AG08395 (cell line): ENCODE results near the gene PRRT2.
"Not testable (repeated sequence)": the region's sequence is repeated elsewhere in the genome, so short reads cannot be mapped to it uniquely, and the experiment has no call there.

ENCODE experiments used
- DNase-seq: peaks from one replicate; pipeline ENCODE4 v3.0.0; 2012; ENCODE audit warnings: mixed read lengths, low spot score

Gene PRRT2

GRCh38 chr16:29790949-29791844 lies 20.8 kb upstream of the PRRT2 start:
- no peak for DNase-seq

- DNase-seq = no peak
These were observed 19.9 kb upstream of the PRRT2 start for GRCh38 chr16:29791845-29792807.

GRCh38 chr16:29793153-29793552 lies 18.8 kb upstream of the PRRT2 start:
- not testable (repeated sequence) for DNase-seq

GRCh38 chr16:29794231-29794710 lies 17.7 kb upstream of the PRRT2 start:
- DNase-seq = no peak

DNA sequence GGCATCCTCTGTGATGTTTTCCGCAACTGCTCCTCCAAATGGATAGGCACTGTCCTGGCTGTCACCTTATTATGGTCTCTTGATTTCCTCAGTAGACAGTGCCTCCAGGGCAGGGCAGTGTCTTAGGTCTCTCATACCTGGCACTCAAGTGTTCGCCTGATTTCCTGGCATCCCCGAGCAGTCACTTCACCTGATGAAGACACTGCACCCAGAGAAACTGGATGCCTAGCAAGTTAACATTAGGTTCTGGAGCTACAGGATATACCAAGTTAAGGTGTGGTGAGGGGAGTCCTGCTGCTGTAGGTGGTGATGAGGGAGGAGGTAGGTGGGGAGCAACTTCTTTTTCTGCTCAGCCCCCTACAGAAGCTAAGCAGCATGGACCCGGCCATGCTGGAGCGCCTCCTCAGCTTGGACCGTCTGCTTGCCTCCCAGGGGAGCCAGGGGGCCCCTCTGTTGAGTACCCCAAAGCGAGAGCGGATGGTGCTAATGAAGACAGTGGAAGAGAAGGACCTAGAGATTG lies 9.5 kb upstream of the PRRT2 start:
- no peak for DNase-seq

GRCh38 chr16:29804020-29804419 lies 8.0 kb upstream of the PRRT2 start:
- DNase-seq = no peak

GRCh38 chr16:29804455-29805231 lies 7.3 kb upstream of the PRRT2 start:
- peak; percentile 41 for DNase-seq

GRCh38 chr16:29805232-29806098 lies 6.5 kb upstream of the PRRT2 start:
- DNase-seq = peak; percentile 95

DNA sequence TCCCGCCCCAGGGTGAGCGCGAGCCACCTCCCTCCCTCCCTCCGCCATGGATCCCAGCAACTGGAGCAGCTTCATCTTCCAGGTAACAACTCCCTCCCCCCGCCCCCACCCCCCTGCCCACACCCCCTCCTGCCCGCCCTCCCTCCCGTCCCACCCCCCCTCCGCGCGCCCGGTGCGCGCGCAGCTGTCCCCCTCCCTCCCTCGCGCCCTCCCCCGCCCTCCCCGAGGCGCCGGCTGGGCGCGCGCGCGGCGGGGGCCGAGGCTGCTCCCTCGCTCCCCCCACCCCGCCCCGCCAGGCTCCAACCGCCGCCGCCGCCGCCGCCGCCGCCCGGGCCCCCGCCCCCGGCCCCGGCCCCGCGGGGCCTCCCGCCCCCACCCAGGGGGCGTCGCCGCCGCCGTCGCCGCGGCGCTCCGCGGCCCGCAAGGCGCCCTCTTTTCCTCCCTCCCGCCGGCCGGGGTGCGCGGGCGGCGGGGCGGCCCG lies 5.9 kb upstream of the PRRT2 start, which contains the start of gene MAZ:
MAZ (plus strand) TSS at position 431 of the 481 bp plus-strand sequence. CDS start 173 bp downstream, outside the sequence.
- no peak for DNase-seq

GRCh38 chr16:29806641-29807425 lies 5.2 kb upstream of the PRRT2 start:
- DNase-seq = no peak

- DNase-seq = peak; percentile 63
These were observed 4.4 kb upstream of the PRRT2 start for GRCh38 chr16:29807426-29808218.

GRCh38 chr16:29808219-29808900 lies 3.6 kb upstream of the PRRT2 start:
- DNase-seq = no peak

DNA sequence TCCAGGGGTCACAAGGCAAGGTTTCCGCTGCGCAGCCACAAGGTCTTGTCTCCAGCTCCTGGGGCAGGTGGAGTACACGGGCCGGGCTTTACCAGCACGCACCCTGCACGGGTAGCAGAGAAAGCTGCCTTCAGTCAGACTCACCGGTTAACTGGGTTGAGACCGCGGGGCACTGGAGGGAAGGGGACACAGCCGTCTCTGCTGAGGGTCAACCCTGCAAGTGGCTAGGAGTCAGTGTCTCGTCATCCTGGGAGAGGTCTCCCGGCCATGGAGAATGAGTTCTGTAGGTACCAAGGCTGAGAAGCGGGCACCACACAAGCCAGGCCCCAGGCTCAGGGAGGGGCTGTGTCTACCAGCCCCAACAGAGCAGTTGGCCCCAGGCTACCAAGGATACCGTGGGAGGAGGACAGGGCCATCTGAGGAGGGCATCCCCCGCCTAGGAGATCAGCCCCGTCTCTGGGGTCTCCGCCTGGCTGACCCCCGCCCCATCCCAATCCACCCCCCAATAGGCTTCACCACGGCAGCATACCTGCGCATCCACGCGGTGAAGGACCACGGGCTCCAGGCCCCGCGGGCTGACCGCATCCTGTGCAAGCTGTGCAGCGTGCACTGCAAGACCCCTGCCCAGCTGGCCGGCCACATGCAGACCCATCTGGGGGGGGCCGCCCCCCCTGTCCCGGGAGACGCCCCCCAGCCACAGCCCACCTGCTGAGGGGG lies 2.8 kb upstream of the PRRT2 start:
- DNase-seq = no peak

- DNase-seq = no peak
These were observed 1.9 kb upstream of the PRRT2 start for GRCh38 chr16:29809850-29810698.

GRCh38 chr16:29810699-29811169 lies 1.3 kb upstream of the PRRT2 start:
- DNase-seq = no peak
